H1 (cell line): ENCODE results near the gene RITA1. TPM values are rescaled to one million over a fixed set of nuclear protein-coding genes. Genes with fewer than 3 reads are reported as not detected.

Experiments
- CTCF ChIA-PET: fragments of 300-600 bp; sonication (Branson Sonifier 250); formaldehyde crosslinking; loops from one replicate; lab custom pipeline; 2021; ENCODE audit not compliant: partially characterized antibody; lab: Charles Lee
- POLR2A ChIA-PET: fragments of 300-600 bp; sonication (Branson Sonifier 250); formaldehyde crosslinking; loops from one replicate; lab custom pipeline; 2021; ENCODE audit warnings: inconsistent platforms; ENCODE audit not compliant: partially characterized antibody; lab: Charles Lee
- DNase-seq, 2 experiments: peaks; one replicate each; pipeline versions ENCODE4 v3.0.0 to v3.0.0-alpha.2; 2010 to 2022; ENCODE audit warnings: low spot score in 2 of 2, low read depth in 1 of 2, mixed read lengths in 1 of 2
- FAIRE-seq: peaks from 2 replicates; lab custom pipeline; 2011; peaks lifted over from hg19 to GRCh38; lab: Jason Lieb, UNC
- H2AFZ ChIP-seq: 2 replicates; pipeline ENCODE4 v1.8.1; 2012; ENCODE audit warnings: low read length, inconsistent platforms
- H2AK5ac ChIP-seq: 2 replicates; pipeline ENCODE4 v1.6.1; 2013; ENCODE audit warnings: low read depth, low read length
- H2BK120ac ChIP-seq: replicated peaks from 2 replicates; pipeline ENCODE3; 2013; ENCODE audit warnings: low read depth, low read length, inconsistent platforms
- H2BK12ac ChIP-seq: 2 replicates; pipeline ENCODE4 v1.6.1; 2013; ENCODE audit warnings: low read depth, low read length
- H2BK15ac ChIP-seq: 2 replicates; pipeline ENCODE4 v1.6.1; 2013; ENCODE audit warnings: low read length
- H2BK20ac ChIP-seq: 2 replicates; pipeline ENCODE4 v1.6.1; 2013; ENCODE audit warnings: low read length
- H2BK5ac ChIP-seq: 2 replicates; pipeline ENCODE4 v1.6.1; 2013; ENCODE audit warnings: low read depth, low read length
- H3K14ac ChIP-seq: 2 replicates; pipeline ENCODE4 v1.6.1; 2013; ENCODE audit warnings: inconsistent platforms; ENCODE audit not compliant: insufficient read length
- H3K18ac ChIP-seq: 2 replicates; pipeline ENCODE4 v1.6.1; 2013; ENCODE audit warnings: low read length; ENCODE audit errors: extremely low read depth
- H3K23ac ChIP-seq: 2 replicates; pipeline ENCODE4 v1.6.1; 2013; ENCODE audit warnings: inconsistent platforms; ENCODE audit not compliant: insufficient read length
- H3K23me2 ChIP-seq: 2 replicates; pipeline ENCODE4 v1.6.1; 2013; ENCODE audit warnings: low read depth, low read length
- H3K27ac ChIP-seq: 2 replicates; pipeline ENCODE4 v1.6.1; 2011; ENCODE audit warnings: low read depth, low read length, inconsistent platforms
- H3K27me3 ChIP-seq, 4 experiments: replicated peaks in 1 of 4; 1 replicate in 1 of 4; 2 replicates in 3 of 4; pipeline versions ENCODE4 v1.6.1 to v1.8.1; 2011 to 2013; ENCODE audit warnings: low read length in 3 of 4, mild to moderate bottlenecking in 3 of 4, inconsistent platforms in 2 of 4, mixed read lengths in 2 of 4, moderate library complexity in 1 of 4; ENCODE audit not compliant: control insufficient read depth in 3 of 4, insufficient read depth in 3 of 4; ENCODE audit errors: extremely low read depth in 1 of 4
- H3K36me3 ChIP-seq, 4 experiments: 2 replicates each; pipeline versions ENCODE4 v1.6.1 to v1.8.1; 2011 to 2013; ENCODE audit warnings: mild to moderate bottlenecking in 4 of 4, low read length in 3 of 4, moderate library complexity in 2 of 4, control low read depth in 1 of 4, inconsistent platforms in 1 of 4; ENCODE audit not compliant: insufficient read depth in 4 of 4, control insufficient read depth in 2 of 4
- H3K4ac ChIP-seq: replicated peaks from 2 replicates; pipeline ENCODE3; 2013; ENCODE audit warnings: low read length, low read depth, mixed read lengths, inconsistent platforms; ENCODE audit not compliant: insufficient read length
- H3K4me1 ChIP-seq, 4 experiments: replicated peaks in 1 of 4; 1 replicate in 1 of 4; 2 replicates in 3 of 4; pipeline versions ENCODE4 v1.6.1 to v1.8.1; 2011 to 2013; ENCODE audit warnings: low read length in 3 of 4, inconsistent platforms in 2 of 4, mixed read lengths in 1 of 4; ENCODE audit not compliant: insufficient read depth in 4 of 4, control insufficient read depth in 3 of 4
- H3K4me2 ChIP-seq, 2 experiments: 2 replicates each; pipeline versions ENCODE4 v1.6.1 to v1.8.1; 2011 to 2013; ENCODE audit warnings: low read depth in 2 of 2, low read length in 2 of 2, control low read depth in 1 of 2, inconsistent platforms in 1 of 2, mild to moderate bottlenecking in 1 of 2; ENCODE audit not compliant: insufficient read depth in 1 of 2
- H3K4me3 ChIP-seq, 4 experiments: fragments of 200-600, 300-600 bp in 1 of 4; sonication (generic), shearing (Covaris generic), sonication (Bioruptor Twin) in 1 of 4; 2 replicates each; pipeline versions ENCODE4 v1.5.1 to v1.8.1; 2011 to 2016; ENCODE audit warnings: low read length in 4 of 4, low read depth in 3 of 4, control low read depth in 2 of 4, inconsistent platforms in 2 of 4, mild to moderate bottlenecking in 2 of 4, mixed read lengths in 1 of 4, moderate library complexity in 1 of 4; ENCODE audit not compliant: insufficient read depth in 2 of 4; ENCODE audit errors: extremely low read depth in 1 of 4
- H3K56ac ChIP-seq: replicated peaks from 2 replicates; pipeline ENCODE3; 2013; ENCODE audit warnings: low read depth, mild to moderate bottlenecking, mixed read lengths, low read length, inconsistent platforms; ENCODE audit not compliant: insufficient read length
- H3K79me1 ChIP-seq: 2 replicates; pipeline ENCODE4 v1.6.1; 2013; ENCODE audit warnings: low read depth, low read length, control low read depth
- H3K79me2 ChIP-seq, 2 experiments: 2 replicates each; pipeline versions ENCODE4 v1.6.1 to v1.8.1; 2012 to 2013; ENCODE audit warnings: low read length in 2 of 2, mild to moderate bottlenecking in 2 of 2, inconsistent platforms in 1 of 2; ENCODE audit not compliant: insufficient read depth in 2 of 2, control insufficient read depth in 1 of 2
- H3K9ac ChIP-seq, 4 experiments: replicated peaks in 1 of 4; 1 replicate in 1 of 4; 2 replicates in 3 of 4; pipeline versions ENCODE4 v1.6.1 to v1.8.1; 2011 to 2013; ENCODE audit warnings: low read depth in 3 of 4, low read length in 3 of 4, control low read depth in 2 of 4, mild to moderate bottlenecking in 2 of 4, moderate library complexity in 2 of 4, inconsistent platforms in 1 of 4; ENCODE audit errors: extremely low read depth in 1 of 4
- H3K9me3 ChIP-seq, 2 experiments: 2 replicates each; pipeline versions ENCODE4 v1.6.1 to v1.8.1; 2012 to 2013; ENCODE audit warnings: mild to moderate bottlenecking in 2 of 2, moderate library complexity in 2 of 2, control low read depth in 1 of 2, inconsistent platforms in 1 of 2, low read depth in 1 of 2, low read length in 1 of 2, mixed read lengths in 1 of 2; ENCODE audit not compliant: insufficient read depth in 2 of 2
- H4K20me1 ChIP-seq, 2 experiments: replicated peaks in 1 of 2; 2 replicates each; pipeline versions ENCODE3 to v1.8.1; 2011 to 2013; ENCODE audit warnings: inconsistent platforms in 2 of 2, low read length in 2 of 2, mild to moderate bottlenecking in 1 of 2; ENCODE audit not compliant: insufficient read depth in 2 of 2, control insufficient read depth in 1 of 2
- H4K5ac ChIP-seq: 2 replicates; pipeline ENCODE4 v1.6.1; 2013; ENCODE audit warnings: low read length, low read depth, mixed read lengths, inconsistent platforms; ENCODE audit not compliant: insufficient read length
- H4K8ac ChIP-seq: 2 replicates; pipeline ENCODE4 v1.8.0; 2013; ENCODE audit warnings: mild to moderate bottlenecking, moderate library complexity, low read length, inconsistent platforms; ENCODE audit not compliant: insufficient read depth; ENCODE audit errors: extremely low read depth
- H4K91ac ChIP-seq: replicated peaks from 2 replicates; pipeline ENCODE3; 2013; ENCODE audit warnings: low read length, mixed read lengths, inconsistent platforms; ENCODE audit not compliant: insufficient read length
- ATF3 ChIP-seq: IDR thresholded peaks from 2 replicates; pipeline ENCODE4 v1.6.1; 2011; ENCODE audit warnings: low read depth, mild to moderate bottlenecking, low read length; ENCODE audit not compliant: insufficient read depth
- BACH1 ChIP-seq: IDR thresholded peaks from 2 replicates; pipeline ENCODE4 v1.6.1; 2012; ENCODE audit warnings: low read length, improper control_type of control experiment
- CTBP2 ChIP-seq: IDR thresholded peaks from 2 replicates; pipeline ENCODE4 v1.7.0; 2011; ENCODE audit warnings: borderline replicate concordance, mild to moderate bottlenecking, moderate library complexity, mixed read lengths, low read length; ENCODE audit not compliant: insufficient read depth, insufficient read length
- E2F6 ChIP-seq: IDR thresholded peaks from 2 replicates; pipeline ENCODE4 v1.6.1; 2012; ENCODE audit warnings: inconsistent platforms
- FOSL1 ChIP-seq: IDR thresholded peaks from 2 replicates; pipeline ENCODE4 v1.6.1; 2011; ENCODE audit warnings: mild to moderate bottlenecking, low read depth, low read length, moderate library complexity; ENCODE audit not compliant: insufficient read depth
- POLR2A ChIP-seq, 2 experiments: IDR thresholded peaks; 1 replicate in 1 of 2; 2 replicates in 1 of 2; pipeline ENCODE4 v1.6.1; 2011; ENCODE audit warnings: low read depth in 2 of 2, low read length in 2 of 2, mild to moderate bottlenecking in 2 of 2; ENCODE audit errors: control extremely low read depth in 1 of 2
- POLR2AphosphoS5 ChIP-seq: IDR thresholded peaks from 2 replicates; pipeline ENCODE4 v1.6.1; 2011; ENCODE audit warnings: low read depth, low read length
- RBBP5 ChIP-seq: IDR thresholded peaks from 2 replicates; pipeline ENCODE4 v1.7.1; 2012; ENCODE audit warnings: low read depth, mild to moderate bottlenecking, inconsistent platforms, low read length, moderate library complexity, borderline replicate concordance
- SIX5 ChIP-seq: IDR thresholded peaks from 2 replicates; pipeline ENCODE4 v1.6.1; 2011; ENCODE audit warnings: mild to moderate bottlenecking, low read depth, low read length
- SP1 ChIP-seq: IDR thresholded peaks from 2 replicates; pipeline ENCODE4 v1.6.1; 2011; ENCODE audit warnings: low read depth, low read length
- SRF ChIP-seq: IDR thresholded peaks from 2 replicates; pipeline ENCODE4 v1.6.1; 2011; ENCODE audit warnings: mild to moderate bottlenecking, low read depth, low read length, moderate library complexity
- YY1 ChIP-seq: IDR thresholded peaks from 2 replicates; pipeline ENCODE4 v1.6.1; 2011; ENCODE audit warnings: low read depth, mild to moderate bottlenecking, low read length
- WGBS, 2 experiments: shearing (Covaris generic) in 1 of 2; methylation state at CpG; one replicate each; pipeline versions ENCODE4 v1.1.6 to v1.1.7; 2013 to 2015; ENCODE audit warnings: low lambda C conversion rate in 2 of 2, mixed read lengths in 2 of 2, inconsistent platforms in 1 of 2, low coverage in 1 of 2, missing lambda C conversion rate in 1 of 2; ENCODE audit not compliant: insufficient replicate concordance in 2 of 2, insufficient coverage in 1 of 2, insufficient read length in 1 of 2; ENCODE audit errors: extremely low coverage in 1 of 2, missing lambda C conversion rate in 1 of 2; 5-methylcytosine and 5-hydroxymethylcytosine counted together
- polyA plus RNA-seq, 7 experiments: library from polyadenylated mRNA; depleted of rRNA in 3 of 7; stranded (reverse) in 5 of 7; unstranded in 2 of 7; fragments of >200 nt in 5 of 7; fragments of 200-250 nt in 2 of 7; gene quantifications; 1 replicate in 5 of 7; 2 replicates in 1 of 7; 4 replicates in 1 of 7; pipeline versions ENCODE4 v1.2.1 to v1.2.3, GENCODE V29; 2011 to 2013; ENCODE audit warnings: missing spikeins in 2 of 7, mixed read lengths in 2 of 7
- total RNA-seq: library from RNA; stranded (reverse); fragmentation: NEBNext Ultra II Directional; extraction: Animal tissue kit (Norgen Biotek cat#: 25700); gene quantifications from 2 replicates; pipeline ENCODE4 v1.2.1, GENCODE V29; 2021

RITA1 gene
- total and polyA plus RNA-seq, 2 of the 8 experiments (the other 6 are each of a cell fraction or from before 2014, with no cell fraction given), result 24.1 to 25.8 TPM

- Histone ChIP-seq H4K91ac (no peak overlapping the region), H3K9ac (no peak overlapping the region; a peak in 1 of 7 replicates), H3K36me3 (peaks cover 13 to 45% (median 37%) of the 10 kb centered on the region in 4 experiments; a peak in 7 of 8 replicates), H4K20me1 (peaks cover 16 to 17% of the 10 kb centered on the region in 2 experiments), H3K27ac (no peak overlapping the region), H3K4me1 (peaks cover 5 to 13% (median 9%) of the 10 kb centered on the region in 4 experiments), H3K79me1 (no peaks in the 10 kb centered on the region; the same call in 1 of the 2 replicates), H2BK15ac (no peak overlapping the region), H3K56ac (no peak overlapping the region), H3K4ac (no peak overlapping the region), H3K9me3 (no peaks in the 10 kb centered on the region), H2AK5ac (no peak overlapping the region), H3K4me3 (no peak overlapping the region), H2BK12ac (no peak overlapping the region), H2BK120ac (no peak overlapping the region), H4K8ac (no peak overlapping the region), H4K5ac (no peak overlapping the region), H3K14ac (no peak overlapping the region), H3K23ac (no peak overlapping the region), H3K27me3 (no peaks in the 10 kb centered on the region), H3K18ac (no peak overlapping the region), H2BK5ac (no peak overlapping the region), H3K79me2 (no peaks in the 10 kb centered on the region), H2AFZ (no peak overlapping the region), H2BK20ac (no peak overlapping the region), H3K23me2 (0 out of 2 replicates have a peak, but pooled peaks cover 3% of the 10 kb centered on the region), H3K4me2 (no peak overlapping the region)
- ChIA-PET CTCF (interaction anchor here (0.7 to 11.2 kb wide), 2 partner anchors 11 to 171 kb away, joined by 3 to 114 read pairs; no protein-coding TSS in a partner anchor), POLR2A (interaction anchor here (4.3 kb wide), 1 partner anchor 9 kb away, joined by 28 read pairs; no protein-coding TSS in a partner anchor)
- FAIRE-seq (no peak), DNase-seq (no peak)
- 91% methylated on average over 13 of the region's 13 CpGs; no CpG with 5 or more reads in 1 of the 2 experiments for WGBS, 2 experiments
- TF ChIP-seq SIX5 (no peak), RBBP5 (no peak), SP1 (no peak), SRF (no peak), POLR2AphosphoS5 (no peak), FOSL1 (no peak), BACH1 (no peak), POLR2A (IDR thresholded peaks at IDR 0.05; ENCODE audit: control extremely low read depth in 1 of 2, low read depth in 2 of 2, low read length in 2 of 2) (no peak), E2F6 (no peak), CTBP2 (no peak), ATF3 (no peak), YY1 (no peak)
Measured at GRCh38 chr12:113164014-113164413, 21.5 kb upstream of the RITA1 start.
